ENCODE measurements around the gene OSBP.

- TF ChIP-seq MAX (IDR thresholded peaks at IDR 0.05) (no peak), CTCF (IDR thresholded peaks at IDR 0.05; ENCODE audit: low read depth, low read length, missing input control) (no peak), HNF4G (IDR thresholded peaks at IDR 0.05) (no peak)
Measured at GRCh38 chr11:59629996-59630395, 14.4 kb upstream of the OSBP start.
